HuH-7.5 (cell line): ENCODE data around the gene NUP93.
"Not testable (repeated sequence)": the region's sequence is repeated elsewhere in the genome, so short reads cannot be mapped to it uniquely, and the experiment has no call there.

Source experiments
- DNase-seq: peaks from one replicate; pipeline ENCODE4 v3.0.0; 2011; ENCODE audit warnings: low spot score

Gene NUP93

GRCh38 chr16:56870276-56870888 is 140.5 kb downstream of the NUP93 start:
- DNase-seq: no peak

- DNase-seq: no peak
Observed at GRCh38 chr16:56871172-56871593, 141.3 kb downstream of the NUP93 start.

DNA sequence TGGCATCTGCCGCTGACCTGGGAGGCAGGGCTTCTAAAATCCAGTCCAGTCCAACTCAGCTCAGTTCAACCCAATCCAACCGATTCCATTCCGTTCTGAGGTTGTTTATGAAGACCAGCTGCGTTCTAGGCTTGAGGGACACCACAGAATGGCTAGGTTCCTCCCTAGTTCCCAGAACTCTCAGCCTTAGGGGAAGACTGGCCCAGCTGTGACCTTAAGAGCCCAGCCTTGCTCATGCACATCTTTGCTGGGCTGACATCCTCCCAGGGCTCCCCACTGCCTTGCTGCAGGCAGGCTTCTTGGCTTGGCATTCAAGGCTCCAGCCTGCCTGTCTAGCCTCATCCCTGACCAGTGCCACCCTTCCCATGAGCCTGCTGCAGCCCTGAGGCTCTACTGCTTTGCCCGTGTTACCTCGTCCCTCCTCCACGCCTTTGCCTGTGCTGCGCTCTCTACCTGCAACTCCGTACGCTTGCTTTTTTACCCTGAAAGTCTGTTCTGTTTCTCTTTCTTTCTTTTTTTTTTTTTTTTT is 143.0 kb downstream of the NUP93 start:
- no peak for DNase-seq

DNA sequence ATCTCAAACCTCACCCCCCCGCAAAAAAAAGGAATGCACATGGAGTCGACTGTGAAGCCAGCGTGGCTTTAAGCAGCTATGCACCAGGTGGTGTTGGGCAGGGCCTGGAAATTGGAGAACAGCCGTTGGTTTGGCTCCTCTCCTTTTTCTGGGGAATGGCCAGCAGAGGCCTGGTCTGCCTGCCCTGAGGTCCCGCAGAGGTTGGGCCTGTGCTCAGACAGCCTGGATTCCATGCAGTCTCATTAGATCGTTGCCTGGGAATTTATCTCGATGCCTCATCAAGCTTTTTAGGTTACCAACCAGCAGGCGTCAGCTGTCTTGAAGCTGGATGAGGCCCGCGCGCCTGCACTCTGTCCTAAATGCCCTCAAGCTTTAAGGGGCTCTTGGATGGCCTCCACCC is 144.9 kb downstream of the NUP93 start:
- no peak for DNase-seq

DNA sequence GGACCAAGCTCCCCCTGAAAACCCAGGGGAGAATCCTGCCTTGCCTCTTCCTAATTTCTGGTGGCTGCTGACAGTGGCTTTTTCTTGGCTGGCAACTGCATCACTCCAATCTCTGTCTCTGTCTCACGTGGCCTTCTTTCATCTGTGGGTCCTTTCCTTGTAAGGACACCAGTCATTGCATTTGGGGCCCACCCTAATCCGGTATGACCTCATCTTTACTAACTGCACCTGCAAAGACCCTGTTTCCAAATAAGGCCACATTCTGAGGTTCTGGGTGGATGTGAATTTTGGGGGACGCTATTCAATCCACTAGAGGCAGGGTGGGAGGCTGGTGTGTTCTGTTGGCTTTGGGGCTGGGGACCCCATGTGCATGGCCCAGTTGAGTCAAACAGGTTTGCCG is 146.1 kb downstream of the NUP93 start:
- DNase-seq: no peak

DNA sequence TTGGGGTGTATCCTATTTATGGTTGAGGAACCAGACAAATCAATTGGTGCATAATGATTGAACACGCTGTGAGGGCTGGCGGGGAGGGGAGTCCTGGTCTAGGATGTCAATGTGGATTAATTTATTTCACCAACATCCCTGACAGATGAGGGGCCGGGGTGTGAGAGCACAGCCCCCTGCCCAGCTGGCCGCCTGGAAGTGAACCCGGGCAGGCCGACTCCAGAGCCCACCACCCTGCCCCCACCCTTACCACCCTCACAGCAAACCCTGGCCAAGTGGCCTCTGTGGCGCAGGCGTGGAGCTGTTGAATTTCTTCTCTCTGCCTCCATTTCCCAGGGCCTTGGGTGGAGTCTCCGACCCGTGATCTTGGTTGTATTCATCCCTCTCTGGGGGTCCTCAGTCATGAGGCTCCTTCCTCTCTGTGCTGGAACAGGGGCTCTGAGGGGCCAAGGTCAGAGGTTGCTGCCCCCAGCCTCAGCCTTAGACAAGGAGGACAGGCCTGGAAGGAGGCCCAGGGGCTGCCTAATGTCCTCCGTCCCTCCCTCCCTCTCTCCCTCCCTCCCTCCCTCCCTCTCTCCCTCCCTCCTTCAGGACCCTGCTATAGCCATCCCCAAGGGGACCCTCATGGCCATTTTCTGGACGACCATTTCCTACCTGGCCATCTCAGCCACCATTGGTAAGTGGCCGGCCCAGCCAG is 147.7 kb downstream of the NUP93 start:
- no peak for DNase-seq

DNA sequence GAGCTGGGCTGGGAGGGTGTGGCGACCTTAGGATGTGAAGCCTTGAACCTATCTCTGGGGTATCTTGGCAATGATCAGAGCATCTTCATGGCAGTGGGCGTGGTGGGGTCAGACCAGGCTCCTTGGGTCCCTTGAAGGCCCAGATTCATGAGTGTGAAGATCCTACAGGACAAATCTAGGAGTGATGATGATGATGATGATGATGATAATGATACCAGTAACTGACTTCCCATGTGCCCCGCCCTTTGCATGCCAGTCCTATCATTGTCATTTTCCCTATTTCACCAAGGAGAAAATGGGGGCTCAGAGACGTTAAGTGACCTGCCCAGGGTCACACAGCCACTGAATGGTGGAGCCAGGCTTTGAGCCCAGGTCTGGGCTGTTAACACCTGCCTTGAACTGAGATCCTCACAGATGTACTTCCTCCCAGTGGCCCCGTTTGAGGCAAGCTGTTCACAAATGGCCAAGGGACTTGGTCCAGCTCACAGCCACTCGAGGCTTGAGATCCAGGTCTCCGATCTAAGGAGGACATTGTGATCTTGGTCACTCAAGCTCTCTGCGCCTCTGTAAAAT is 148.4 kb downstream of the NUP93 start:
- no peak for DNase-seq

DNA sequence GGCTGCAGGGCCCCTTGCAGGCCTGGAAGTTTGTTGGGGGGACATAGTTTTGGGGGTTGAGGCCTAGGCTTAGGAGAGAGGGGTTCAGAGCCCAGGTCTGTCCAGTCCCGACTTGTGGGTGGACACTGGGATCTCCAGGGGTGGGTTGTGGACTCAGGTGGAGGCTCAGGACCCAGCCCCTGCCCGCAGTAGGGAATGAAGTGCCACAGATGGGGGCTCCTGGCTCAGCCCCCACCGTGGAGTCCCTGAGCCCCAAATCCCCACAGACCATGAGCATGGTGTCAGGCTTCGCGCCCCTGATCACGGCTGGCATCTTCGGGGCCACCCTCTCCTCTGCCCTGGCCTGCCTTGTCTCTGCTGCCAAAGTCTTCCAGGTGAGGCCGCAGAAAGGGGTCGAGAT is 149.3 kb downstream of the NUP93 start:
- DNase-seq: no peak

DNA sequence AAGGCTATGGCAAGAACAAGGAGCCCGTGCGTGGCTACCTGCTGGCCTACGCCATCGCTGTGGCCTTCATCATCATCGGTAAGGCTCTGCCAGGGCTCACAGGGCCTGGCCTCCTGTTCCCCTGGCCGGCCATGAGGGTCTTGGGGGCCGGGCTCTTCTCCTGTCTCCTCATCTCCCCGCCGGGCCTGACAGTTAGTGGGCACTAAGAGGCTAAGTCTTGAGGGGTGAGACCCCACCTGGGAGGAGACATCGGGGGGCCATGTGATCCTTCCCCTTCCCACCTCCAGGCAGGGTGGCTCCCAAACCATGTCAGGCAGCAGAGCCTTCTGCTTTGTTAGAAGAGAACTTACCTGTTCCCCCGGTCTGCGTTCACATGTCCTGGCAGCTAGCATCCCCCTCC is 150.2 kb downstream of the NUP93 start:
- DNase-seq: no peak

DNA sequence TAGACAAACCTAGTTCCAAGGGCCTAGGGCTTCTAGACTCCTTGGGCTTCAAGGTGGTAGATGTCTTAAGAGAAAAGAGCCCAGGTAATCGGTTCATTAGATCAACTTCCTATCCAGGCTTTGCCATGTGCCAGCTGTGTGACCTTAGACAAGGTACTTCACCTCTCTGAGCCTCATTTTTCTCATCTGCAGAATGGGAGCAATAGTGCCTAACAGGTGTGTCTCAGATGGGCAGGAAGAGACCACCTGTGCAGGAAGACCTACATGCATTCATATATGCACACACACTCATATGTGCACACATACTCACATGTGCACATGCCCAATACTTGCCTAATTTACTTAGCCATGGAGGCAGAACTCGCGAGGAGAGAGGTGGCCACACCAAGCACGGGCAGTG is 150.8 kb downstream of the NUP93 start:
- DNase-seq: no peak

DNA sequence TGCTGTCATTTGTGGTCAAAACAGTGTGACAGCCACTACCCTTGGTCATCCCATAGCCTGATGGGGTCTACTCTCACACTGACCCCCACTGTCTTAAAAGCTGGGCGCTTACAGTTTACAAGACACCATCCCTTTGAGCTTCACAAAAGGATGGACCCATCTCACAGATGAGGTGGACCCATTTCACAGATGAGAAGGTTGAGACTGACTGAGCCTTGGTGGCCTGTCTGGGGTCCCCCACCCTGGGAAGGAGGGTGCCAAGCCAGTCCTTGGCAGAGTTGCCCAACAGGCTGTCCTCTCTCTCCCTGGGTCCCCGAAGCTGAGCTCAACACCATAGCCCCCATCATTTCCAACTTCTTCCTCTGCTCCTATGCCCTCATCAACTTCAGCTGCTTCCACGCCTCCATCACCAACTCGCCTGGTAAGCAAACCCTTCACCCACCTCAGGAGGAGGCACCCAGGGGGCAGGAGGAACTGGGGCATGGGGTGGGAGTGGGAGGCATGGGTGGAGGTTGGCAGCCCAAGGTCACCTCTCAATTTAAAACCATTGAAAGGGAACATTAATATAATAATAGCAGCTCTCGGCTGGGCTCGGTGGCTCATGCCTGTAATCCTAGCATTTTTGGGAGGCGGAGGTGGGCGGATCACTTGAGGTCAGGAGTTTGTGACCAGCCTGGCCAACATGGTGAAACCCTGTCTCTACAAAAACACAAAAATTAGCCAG is 152.3 kb downstream of the NUP93 start:
- DNase-seq: no peak

- no peak for DNase-seq
Observed at GRCh38 chr16:56883586-56883985, 153.7 kb downstream of the NUP93 start.

GRCh38 chr16:56884026-56884582 is 154.2 kb downstream of the NUP93 start:
- DNase-seq: no peak

- DNase-seq: not testable (repeated sequence)
Observed at GRCh38 chr16:56884929-56885328, 155.0 kb downstream of the NUP93 start.

DNA sequence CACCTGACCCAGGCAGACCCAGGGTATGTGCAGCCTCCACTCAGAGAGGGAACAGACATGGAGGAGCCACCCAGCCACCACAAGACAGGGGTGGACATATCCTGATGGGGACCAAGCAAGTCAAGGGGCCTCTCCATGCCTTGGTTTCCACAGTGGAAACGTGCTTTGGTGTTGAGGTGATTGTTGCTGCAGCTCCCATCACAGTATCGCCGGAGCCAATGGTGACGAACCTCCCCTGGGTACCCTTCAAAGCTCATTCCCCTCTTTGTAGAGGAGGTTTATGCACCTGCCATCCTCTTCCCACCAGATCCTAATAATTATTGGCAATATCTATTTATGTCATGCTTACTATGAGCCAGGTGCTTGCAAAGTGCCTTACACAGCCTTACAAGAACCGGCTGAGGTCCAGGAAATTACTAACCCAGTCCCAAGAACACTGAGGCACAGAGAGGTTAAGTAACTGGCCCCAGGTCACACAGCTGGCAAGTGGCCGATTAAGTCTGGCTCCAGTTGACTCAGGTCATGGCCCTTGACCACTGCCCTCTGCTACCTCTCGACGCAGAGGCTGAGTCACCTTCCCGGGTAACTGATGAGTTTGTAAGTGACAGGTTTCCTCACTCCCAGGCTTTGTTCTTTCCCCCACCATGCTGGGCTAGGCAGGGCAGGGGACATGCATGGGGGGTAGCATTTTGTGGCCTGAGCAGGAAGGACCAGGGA is 155.7 kb downstream of the NUP93 start:
- no peak for DNase-seq

DNA sequence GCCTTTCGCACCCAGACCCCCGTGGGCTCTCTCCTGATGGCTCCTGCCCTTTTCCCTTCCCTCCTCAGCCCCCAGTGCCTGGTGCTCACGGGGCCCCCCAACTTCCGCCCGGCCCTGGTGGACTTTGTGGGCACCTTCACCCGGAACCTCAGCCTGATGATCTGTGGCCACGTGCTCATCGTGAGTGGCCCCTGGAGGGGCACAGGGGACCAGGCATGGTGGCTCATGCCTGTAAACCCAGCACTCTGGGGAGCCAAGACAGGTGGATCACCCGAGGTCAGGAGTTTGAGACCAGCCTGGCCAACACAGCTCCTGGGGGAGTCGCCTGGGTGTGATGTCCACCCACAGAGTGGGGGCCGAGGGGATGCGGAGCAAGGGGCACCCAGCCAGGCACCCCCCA is 156.4 kb downstream of the NUP93 start:
- no peak for DNase-seq

GRCh38 chr16:56886826-56887225 is 156.9 kb downstream of the NUP93 start:
- no peak for DNase-seq

DNA sequence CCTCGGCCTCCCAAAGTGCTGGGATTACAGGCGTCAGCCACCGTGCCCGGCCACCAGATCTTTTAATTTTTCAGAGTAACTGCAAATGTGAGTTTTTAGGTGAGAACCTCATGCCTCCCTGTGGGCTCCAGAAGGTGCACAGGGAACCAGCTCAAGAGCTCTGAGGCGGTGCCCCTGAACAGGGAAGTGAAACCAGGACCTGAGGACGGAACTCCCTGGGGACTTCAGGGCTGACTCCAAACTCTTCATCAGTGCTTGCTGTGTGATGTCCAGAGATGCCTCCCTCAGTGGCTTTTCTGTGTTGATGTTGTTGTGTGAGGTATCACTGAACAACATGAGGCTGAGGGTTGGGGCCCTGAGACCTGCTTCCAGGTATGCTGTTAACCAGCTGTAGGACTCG is 158.9 kb downstream of the NUP93 start:
- no peak for DNase-seq

- DNase-seq: no peak
Observed at GRCh38 chr16:56889206-56889605, 159.3 kb downstream of the NUP93 start.

- DNase-seq: no peak
Observed at GRCh38 chr16:56891685-56892084, 161.8 kb downstream of the NUP93 start.

GRCh38 chr16:56892705-56893104 is 162.8 kb downstream of the NUP93 start:
- no peak for DNase-seq
